Measurements from ENCODE around the gene KIDINS220. TPM values are rescaled to one million over a fixed set of nuclear protein-coding genes. Genes with fewer than 3 reads are reported as not detected.

Gene KIDINS220
- polyA plus RNA-seq, 1 donor, result 108 TPM

DNA sequence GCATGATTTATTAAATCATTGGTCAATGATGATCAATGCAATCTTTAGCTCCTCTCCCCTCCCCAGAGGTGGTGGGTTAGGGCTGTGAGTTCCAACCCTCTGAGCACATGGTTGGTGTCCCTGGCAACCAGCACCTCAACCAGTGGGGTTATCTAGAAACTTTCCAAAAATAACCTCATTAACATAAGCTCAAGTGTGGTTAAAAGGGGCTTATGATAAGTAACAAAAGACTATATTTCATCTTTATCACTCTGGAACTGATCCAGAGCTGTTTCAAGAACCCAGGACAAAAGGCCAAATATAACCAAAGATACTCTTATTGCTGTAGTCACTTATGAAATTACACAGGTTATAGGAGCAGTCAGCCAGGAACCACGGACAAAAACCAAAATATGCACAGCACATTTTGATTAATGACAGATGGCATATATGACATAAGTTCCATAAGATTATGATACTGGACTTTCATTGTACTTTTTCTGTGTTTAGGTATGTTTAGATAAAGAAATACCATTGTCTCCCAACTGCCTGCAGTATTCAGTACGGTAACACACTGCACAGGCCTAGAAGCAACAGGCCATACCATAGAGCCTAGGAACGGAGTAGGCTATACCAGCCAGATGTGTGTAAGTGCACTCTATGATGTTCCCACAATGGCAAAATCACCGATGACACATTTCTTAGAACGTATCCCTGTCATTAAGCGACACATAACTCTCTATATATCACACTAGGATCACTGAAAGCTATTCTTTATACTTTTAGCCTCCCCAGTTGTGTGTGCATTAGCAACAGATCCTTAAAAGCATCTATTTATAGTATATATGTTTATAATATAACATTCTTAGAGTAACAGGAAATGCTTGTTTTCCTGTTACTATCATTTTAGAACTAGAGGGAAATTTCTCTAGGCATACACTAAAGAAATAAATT is 31.9 kb downstream of the KIDINS220 start:
- DNase-seq, result peak; percentile 13

DNA sequence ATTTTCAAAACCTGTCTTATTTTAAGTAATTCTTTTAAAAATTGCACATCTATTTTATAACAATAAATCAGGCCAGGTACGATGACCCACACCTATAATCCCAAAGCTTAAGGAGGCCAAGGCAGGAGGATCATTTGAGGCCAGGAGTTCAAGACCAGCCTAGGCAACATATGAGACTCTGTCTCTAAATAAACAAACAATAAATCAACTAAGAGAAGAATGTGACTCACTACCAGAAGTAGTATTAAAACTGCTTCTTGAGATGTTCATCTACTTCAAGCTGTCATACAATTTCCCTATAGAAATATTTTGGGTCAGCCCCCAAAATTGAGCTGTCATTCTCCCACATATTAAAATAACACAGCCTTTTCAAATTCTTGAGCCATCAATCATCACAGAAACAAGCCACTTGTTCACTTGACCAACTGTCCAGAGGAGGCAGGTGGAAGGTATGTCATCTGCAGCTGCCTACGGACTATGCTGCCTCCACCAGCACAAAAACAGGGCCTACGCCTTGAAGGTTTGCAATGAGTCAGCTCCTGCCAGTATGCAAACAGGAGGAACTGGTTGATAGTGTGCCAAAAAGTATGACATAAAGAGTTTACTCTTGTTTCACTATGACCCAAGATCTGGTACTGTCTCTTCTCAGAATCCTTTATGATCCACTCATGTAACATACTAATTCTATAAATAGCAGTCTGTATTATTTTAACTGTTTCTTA is 33.6 kb downstream of the KIDINS220 start:
- DNase-seq, result no peak

DNA sequence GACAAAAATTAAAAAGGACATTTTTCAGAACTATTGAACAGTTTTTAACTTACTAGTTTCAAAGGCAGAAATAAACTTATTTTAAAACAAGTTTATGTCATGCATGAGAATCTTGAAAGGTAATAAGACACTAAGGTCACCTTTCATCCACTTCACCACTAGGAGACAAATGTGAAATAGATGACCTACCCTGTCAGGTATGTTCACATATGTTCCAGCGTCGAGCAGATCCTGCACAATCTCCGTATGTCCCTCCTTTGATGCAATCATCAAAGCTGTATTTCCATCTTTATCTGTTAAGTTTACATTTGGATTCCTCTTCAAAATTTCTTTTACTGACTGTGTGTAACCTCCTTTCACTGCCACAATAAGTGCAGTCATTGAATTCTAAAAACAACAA is 34.7 kb downstream of the KIDINS220 start:
- DNase-seq, result no peak

DNA sequence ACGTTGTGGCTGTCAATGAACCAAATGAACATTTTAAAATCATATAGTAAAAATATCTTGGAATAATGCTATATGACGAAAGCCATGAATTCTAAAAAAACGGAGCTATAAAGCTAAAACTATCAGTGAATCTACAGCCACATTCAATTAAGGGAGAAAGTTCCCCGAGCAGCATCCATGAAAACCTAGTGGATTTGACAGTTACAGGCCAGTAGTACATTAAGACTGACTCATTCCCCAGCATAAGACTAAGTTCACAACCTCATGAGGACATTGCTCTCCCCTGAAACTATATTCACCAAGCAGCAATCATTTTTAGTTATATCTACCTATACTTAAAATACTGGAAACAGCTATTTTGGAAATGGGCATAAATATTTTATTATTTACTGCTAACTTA is 36.6 kb downstream of the KIDINS220 start:
- no peak for DNase-seq

DNA sequence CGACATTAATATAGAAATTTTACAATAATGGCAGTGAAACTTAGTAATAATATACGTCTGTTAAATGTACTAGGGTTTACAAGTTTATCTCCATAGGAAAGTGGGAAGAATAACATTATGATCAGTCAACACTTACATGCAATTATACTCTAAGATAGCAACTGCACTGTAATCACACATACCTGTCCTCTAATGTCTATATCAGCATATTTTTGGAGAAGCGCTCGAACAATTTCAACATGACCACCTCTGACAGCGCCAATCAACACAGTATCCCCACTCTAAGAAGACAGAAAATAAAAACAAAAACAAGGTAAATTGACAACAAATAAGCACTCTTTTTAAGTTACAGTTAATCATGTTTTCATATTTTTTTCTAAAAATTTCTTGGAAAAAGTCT is 37.2 kb downstream of the KIDINS220 start:
- no peak for DNase-seq

DNA sequence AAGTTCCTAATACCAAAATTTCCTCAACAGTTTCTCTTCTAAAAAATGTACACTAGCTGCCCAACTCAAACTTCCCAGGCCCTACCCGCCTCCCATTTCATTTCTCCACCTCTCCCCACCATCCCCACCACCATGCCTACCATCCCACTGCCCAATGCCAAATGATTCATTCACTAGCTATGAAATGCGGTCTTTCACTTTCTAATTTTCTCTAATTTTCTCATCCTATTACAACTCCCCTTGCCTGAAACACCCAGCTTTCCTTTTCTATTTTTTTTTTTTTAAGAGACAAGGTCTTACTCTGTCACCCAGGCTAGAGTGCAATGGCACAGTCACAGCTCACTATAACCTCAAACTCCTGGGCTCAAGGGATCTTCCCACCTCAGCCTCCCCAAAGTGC is 38.4 kb downstream of the KIDINS220 start:
- no peak for DNase-seq

DNA sequence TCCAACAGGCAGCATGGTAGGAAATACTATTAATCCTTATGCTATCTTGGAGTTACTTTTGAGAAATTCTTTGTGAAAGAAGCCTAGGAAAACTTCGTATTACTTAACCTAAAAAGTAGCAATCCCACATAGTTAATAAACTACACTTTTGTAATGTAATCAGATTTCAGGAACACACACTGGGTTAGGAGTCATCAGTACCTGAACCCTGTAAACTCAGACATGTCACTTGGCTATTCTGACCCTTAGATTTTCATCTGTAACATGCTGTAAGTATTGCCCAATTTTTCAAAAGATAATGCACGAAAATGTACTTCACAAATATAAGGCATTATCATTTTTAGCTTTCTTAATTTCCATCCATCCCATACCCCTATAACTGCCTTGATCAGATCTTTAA is 39.0 kb downstream of the KIDINS220 start:
- DNase-seq, result no peak

DNA sequence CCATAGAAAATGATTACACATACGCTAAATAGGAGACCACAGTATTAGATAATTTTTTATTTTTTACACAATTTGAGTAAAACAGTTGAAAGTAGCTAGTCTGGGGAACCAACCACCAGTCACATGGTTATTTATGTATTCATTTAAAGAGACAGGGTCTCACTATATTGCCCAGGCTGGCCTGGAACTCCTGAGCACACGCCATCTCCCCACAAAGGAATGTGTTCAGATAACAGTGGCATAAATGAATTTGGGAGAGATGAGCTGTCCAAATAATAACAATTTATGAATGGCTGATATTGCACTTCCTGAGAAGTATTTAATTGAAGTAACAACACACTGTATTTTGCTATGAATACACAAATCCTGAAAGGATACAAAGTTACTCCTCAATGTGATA is 39.7 kb downstream of the KIDINS220 start:
- no peak for DNase-seq

DNA sequence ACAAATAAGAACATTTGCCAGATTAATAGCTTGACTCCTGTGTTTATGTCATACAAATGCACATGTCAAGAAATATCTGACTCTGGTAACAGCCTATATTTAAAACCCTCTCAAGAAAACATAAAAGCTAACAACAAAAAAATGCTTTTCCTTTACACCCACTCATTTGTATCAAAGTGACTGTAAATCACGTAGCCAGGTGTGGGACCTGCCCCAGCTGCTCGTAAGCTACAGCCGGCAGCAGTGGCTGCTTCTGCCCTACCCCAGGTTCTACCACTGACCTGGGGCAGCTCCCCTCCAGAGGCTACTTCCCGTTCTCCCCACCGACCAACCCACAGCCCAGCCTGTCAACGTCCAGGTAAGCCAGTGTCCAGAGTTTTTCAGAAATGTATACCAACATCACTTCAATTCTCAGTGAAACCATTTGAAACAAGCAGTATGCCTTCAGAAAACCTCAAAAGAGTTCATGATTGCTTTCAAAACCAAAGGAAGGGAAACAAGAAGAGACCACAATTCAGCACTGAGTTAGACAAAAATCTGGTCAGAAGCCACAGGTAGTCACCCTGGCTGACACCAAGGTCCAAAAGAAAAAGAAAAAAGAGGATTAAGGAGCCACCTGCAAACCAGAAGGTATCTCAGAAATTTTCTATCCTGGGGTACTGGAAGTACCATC is 40.4 kb downstream of the KIDINS220 start:
- DNase-seq, result no peak

DNA sequence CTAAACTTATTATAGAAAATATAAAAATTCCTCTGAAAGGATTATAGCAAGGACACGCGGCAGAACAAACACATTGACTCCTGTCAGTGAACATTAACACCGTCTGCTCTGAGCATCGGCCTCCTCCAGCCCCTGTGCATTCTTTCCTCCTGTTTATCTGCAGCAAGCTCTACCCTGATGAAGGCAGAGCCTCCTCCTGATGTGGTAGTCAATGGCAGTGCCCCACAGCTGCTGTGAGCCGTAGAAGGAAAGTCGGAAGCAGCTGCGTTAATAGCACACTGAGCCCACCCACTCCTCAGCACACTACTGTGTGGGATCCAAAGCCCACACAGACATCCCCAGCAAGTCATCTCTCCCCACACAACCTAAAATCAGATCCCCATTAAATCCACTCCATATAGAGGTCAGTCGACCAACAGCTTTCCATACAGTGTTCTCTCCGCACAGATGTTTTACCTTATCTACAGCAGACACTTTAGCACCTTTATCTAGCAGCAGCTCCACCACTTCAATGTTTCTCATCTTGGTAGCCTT is 41.0 kb downstream of the KIDINS220 start:
- no peak for DNase-seq

DNA sequence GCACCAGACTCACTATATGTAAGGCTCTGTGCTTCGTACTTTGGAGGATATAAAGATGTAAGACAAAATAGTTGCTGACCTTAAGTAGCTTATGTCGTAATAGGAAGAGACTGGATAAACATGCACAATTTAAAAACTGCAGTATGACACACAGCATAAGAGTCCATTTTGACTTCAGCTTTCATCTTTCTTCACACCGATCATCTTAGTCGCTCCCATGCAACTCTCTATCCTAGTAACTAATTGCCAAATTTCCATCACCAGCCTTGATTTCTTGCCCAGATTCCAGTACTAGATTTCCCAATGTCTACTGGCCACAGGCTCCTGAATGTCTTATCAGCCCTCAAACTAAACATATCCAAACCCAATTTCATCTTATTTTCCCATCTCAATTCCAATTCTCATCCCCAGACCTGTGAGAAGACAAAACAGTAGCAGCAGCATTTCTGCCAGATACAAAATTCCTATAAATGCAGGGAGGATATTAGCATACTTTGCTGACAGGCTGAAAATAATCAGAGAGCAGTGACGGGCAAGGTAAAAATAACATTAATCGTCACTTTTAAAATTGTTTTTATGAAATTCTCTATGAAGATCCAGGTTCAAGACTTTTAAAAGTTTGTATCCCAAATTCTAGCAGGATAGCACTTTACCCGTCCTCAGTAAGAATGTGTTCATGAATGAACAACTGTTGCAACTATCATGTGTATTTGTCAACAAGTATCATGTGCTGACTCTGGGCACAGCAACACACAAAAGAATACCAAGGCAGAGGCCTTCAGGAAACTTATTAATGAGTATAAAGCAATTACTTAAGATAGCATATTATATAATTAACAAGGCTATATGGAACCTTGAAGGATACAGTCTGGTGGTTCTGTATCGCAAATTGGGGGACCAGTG is 42.2 kb downstream of the KIDINS220 start:
- DNase-seq, result no peak

DNA sequence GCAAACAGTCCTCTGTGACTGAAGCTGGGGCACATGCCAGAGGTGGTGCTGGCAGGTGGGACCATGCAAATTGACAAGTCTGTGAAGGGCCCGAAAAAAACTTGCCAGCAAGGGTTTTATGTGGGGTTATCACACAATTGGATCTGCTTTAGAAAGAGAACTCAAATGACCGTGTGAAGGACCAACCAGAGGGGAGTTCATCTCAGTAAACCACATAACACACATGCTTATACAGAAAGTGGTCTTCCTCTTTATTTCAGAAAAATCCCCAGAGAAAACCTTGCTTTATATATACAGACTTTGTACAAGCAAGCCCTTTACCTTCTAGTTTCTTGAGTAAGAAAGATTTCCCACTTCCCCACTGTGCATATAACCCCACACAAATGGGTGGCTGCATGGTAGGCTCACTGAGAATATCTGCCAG is 46.7 kb downstream of the KIDINS220 start:
- no peak for DNase-seq

DNA sequence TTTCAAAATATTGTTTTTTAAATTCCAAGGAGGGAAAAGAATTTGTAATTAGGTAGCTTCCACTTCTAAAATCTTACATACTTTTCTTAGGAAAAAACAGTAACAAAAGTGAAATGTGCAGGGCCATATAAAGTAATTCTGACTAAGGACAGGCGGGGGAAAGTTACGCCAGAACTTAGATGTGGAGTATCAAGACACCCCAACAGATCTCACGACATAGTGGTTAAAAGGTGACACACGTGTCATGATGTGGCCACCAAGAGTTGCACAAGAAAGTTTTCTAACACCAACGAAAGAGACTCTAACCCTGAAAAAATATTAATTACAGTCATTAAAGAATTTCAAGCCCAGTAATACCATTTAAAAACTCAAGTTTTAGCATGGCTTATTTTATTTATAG is 51.0 kb downstream of the KIDINS220 start:
- DNase-seq, result no peak

DNA sequence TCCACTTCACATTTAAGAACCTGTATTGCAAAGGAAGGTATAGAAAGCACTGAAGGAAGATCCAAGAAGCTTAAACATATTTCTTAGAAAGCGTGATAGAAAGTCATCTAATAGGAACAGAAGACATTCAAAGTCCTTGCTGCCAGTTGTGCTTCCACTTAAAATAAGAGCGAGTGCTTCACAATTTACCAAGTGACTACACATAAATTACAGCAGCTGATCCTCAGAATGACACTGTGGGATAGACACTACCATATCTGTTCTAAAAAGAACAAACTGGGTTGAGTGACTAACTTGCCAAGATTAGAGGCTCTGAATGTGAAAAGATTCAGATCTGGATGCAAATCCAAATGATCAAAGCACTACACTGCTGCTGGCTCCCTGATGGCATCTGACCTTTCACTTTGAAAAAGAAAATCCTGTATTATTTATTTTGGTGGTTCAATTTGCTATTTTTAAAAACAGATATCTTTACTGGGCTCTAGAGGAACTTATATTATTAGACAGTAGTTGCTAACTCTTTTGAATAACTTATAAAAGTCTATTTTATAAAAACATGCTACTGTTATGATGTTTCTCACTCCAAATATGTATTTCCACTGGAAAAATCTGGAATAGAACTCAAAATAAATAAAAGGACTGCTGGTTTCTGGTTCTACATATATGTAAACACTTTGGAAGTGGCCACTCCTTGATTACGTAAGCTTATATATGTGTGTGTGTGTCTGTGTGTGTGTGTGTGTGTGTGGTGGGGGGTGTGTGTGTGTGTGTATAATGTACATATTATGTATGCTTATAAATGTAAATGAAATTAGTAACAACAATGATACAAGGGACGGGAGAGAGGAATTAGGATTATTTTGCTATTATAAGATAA is 57.4 kb downstream of the KIDINS220 start:
- DNase-seq, result no peak

DNA sequence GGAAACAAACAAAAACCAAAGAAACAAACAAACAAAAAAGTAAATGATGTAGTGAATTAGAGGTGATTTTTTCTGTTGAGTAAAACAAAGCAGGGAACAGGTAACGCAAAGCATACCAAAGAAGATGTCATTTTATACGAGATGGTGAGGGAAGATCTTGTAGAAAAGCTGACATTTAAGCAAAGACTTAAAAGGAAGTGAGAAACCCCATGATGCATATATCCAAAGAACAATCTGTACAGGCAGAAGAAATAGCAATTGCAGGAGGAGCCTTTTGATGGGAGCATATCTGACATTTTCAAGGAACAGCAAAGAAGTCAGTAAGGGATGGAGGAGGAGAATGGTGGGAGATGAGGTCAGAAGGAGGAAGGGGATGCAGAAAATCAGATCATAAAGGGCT is 63.0 kb downstream of the KIDINS220 start:
- DNase-seq, result no peak

DNA sequence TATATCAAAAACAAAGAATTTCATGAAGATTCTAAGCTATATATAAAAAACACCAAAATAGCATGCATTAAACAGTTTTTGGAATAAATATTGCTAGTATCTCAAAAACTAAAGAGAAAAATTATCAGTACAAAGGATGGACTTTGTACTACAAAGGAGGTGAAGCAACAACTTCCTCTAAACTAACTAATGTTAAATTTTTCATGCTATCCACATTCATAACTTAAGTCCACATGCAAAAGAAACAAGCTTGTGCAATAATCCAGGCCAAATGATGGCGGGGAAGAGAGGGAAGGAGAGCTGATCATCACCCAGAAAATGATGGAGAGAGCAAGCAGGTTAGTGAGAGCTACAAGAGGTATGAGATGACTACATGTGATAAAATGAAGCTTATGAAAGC is 70.1 kb downstream of the KIDINS220 start:
- DNase-seq, result no peak

DNA sequence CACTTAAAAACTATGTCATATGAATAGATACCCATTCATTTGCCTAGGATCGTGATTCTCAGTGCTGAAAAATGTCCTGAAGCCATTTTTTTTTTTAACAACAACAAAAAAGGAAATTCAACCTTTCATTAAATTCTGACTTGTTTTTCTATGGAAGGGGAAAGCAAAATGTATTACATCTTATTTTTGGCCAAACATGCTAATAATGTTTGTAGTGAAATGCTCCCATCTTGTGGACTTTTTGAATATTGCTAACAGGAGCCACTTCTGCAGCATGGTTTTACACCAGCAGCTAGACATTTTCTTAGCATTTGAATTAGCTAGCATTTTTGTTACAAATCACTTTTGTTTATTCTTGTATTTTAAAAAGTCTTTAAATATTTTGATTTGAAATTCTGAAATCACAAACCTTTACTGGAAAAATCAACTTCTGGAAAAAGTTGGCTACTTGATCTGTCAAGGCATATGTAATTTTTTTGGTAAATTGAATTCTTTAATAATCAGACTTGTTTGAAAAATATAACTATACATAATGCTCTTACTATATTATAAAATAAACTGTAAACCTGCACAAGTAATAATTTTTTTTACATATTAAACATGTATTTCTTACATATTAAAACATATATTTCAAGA is 75.8 kb downstream of the KIDINS220 start:
- peak; percentile 47 for DNase-seq

DNA sequence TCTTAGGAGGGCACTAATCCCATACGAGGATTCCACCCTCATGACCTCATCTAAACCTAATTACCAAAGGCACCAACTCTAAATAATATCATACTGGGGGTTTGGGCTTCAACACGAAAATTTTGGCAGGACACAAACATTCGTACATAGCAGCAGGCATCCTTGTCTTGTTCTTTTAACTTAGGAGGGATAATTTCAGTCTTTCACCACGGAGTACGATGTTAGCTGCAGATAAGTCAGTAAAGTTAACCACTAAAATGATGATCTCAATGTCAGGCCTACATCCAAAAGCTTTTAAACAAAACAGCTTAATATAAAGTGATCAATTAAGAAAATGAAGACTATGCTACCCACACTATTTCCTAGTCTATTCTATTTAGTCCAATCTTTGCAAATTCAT is 80.7 kb downstream of the KIDINS220 start:
- no peak for DNase-seq

DNA sequence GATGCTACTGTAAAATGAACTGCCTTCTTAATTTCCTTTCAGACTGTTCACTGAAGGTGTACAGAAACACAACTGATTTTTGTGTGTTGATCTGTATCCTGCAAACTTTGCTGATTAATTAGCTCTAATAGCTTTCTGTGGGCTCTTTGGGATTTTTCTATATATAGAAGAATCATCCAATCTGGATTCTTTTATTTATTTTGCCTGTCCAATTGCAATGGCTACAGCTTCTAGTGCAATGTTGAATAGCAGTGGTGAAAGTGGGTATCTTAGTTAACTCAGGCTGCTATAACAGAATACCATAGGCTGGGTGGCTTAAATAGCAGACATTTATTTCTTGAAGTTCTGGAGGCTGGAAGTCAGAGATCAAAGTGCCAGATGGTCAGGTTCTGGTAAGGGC is 81.2 kb downstream of the KIDINS220 start:
- no peak for DNase-seq
